K562 (cell line): ENCODE data around the gene CCDC7. TPM values are rescaled to one million over a fixed set of nuclear protein-coding genes. Genes with fewer than 3 reads are reported as not detected.
A peak's percentile ranks its signal among the peaks of the same experiment; 100 is the strongest.

ENCODE experiments used
- ATAC-seq: fragments of 200-7000 bp; cut with Tn5 transposase; 3 replicates; pipeline ENCODE4 v1.9.1; 2020; ENCODE audit warnings: moderate library complexity
- BruUV-seq: library from RNA; stranded (reverse); fragments of 400-500 nt; replicated peaks from 2 replicates; lab custom pipeline; 2021; lab: Mats Ljungman, UMichigan
- CTCF ChIA-PET: fragments of 300-600 bp; formaldehyde crosslinking; extraction: SDS; loops from one replicate; lab custom pipeline; 2021; ENCODE audit warnings: low intra/inter-chr PET ratio; lab: Yijun Ruan, JAX
- POLR2A ChIA-PET: fragments of 300-600, 350-650 bp; sonication (Branson Sonifier 250); formaldehyde crosslinking; extraction: SDS; loops from one replicate; lab custom pipeline; 2021; ENCODE audit warnings: antibody characterized with exemption, inconsistent platforms; lab: Yijun Ruan, JAX
- DNase-seq, 4 experiments: peaks; one replicate each; pipeline versions ENCODE4 v3.0.0 to v3.0.0-alpha.2; 2011 to 2018; ENCODE audit warnings: low spot score in 3 of 4, mixed read lengths in 3 of 4; ENCODE audit errors: extremely low read depth in 1 of 4
- FAIRE-seq: peaks from 2 replicates; lab custom pipeline; 2011; peaks lifted over from hg19 to GRCh38; lab: Jason Lieb, UNC
- H2AFZ ChIP-seq: 2 replicates; pipeline ENCODE4 v1.6.0; 2011; ENCODE audit warnings: low read depth, low read length, control low read depth, inconsistent platforms
- H3K27ac ChIP-seq: fragments of 200-600 bp; 3 replicates; pipeline ENCODE4 v1.8.0; 2011; ENCODE audit warnings: low read depth, mild to moderate bottlenecking, control low read depth, inconsistent platforms, low read length, moderate library complexity, mixed read lengths; ENCODE audit errors: extremely low read depth
- H3K27me3 ChIP-seq, 2 experiments: fragments of 300-600 bp in 1 of 2; 2 replicates in 1 of 2; 3 replicates in 1 of 2; pipeline versions ENCODE4 v1.6.0 to v1.8.0; 2011; ENCODE audit warnings: inconsistent platforms in 2 of 2, low read length in 2 of 2, mild to moderate bottlenecking in 1 of 2, mixed read lengths in 1 of 2, moderate library complexity in 1 of 2; ENCODE audit not compliant: control insufficient read depth in 2 of 2, insufficient read depth in 2 of 2
- H3K36me3 ChIP-seq: fragments of 300-600 bp; 3 replicates; pipeline ENCODE4 v1.8.0; 2011; ENCODE audit warnings: mild to moderate bottlenecking, low read length, inconsistent platforms; ENCODE audit not compliant: control insufficient read depth, insufficient read depth
- H3K4me1 ChIP-seq, 2 experiments: fragments of 200-600 bp in 1 of 2; replicated peaks in 1 of 2; 2 replicates in 1 of 2; 3 replicates in 1 of 2; pipeline versions ENCODE4 v1.5.1 to v1.8.0; 2011; ENCODE audit warnings: inconsistent platforms in 2 of 2, low read length in 2 of 2, mild to moderate bottlenecking in 1 of 2, mixed read lengths in 1 of 2, moderate library complexity in 1 of 2; ENCODE audit not compliant: control insufficient read depth in 2 of 2, insufficient read depth in 2 of 2
- H3K4me2 ChIP-seq: 2 replicates; pipeline ENCODE4 v1.6.1; 2011; ENCODE audit warnings: low read length, control low read depth, inconsistent platforms, mixed read lengths; ENCODE audit not compliant: insufficient read depth
- H3K4me3 ChIP-seq: fragments of 200-600 bp; sonication (generic), shearing (Covaris generic); 2 replicates; pipeline ENCODE4 v1.5.1; 2016; ENCODE audit warnings: control low read depth, inconsistent platforms
- H3K79me2 ChIP-seq: fragments of 200-600 bp; 3 replicates; pipeline ENCODE4 v1.8.0; 2011; ENCODE audit warnings: low read length, inconsistent platforms; ENCODE audit not compliant: control insufficient read depth, insufficient read depth
- H3K9ac ChIP-seq, 2 experiments: 2 replicates each; pipeline versions ENCODE4 v1.6.0 to v1.6.1; 2011; ENCODE audit warnings: low read depth in 2 of 2, low read length in 2 of 2, control low read depth in 1 of 2, inconsistent platforms in 1 of 2, mild to moderate bottlenecking in 1 of 2, mixed read lengths in 1 of 2; ENCODE audit not compliant: insufficient read depth in 1 of 2
- H3K9me1 ChIP-seq: one replicate; pipeline ENCODE4 v1.6.0; 2011; ENCODE audit warnings: inconsistent platforms, mild to moderate bottlenecking, low read length, moderate library complexity; ENCODE audit not compliant: control insufficient read depth, insufficient read depth
- H3K9me3 ChIP-seq: replicated peaks from 2 replicates; pipeline ENCODE4 v1.5.1; 2011; ENCODE audit warnings: low read depth, low read length, inconsistent platforms; ENCODE audit not compliant: control insufficient read depth, insufficient read depth
- H4K20me1 ChIP-seq: replicated peaks from 2 replicates; pipeline ENCODE4 v1.6.1; 2011; ENCODE audit warnings: low read length, inconsistent platforms, mixed read lengths; ENCODE audit not compliant: control insufficient read depth, insufficient read depth
- BHLHE40 ChIP-seq: IDR thresholded peaks from 2 replicates; pipeline ENCODE4 v1.6.1; 2011; ENCODE audit warnings: low read length, improper control_type of control experiment
- KLF1 ChIP-seq: fragments of 450-650 bp; IDR thresholded peaks from 2 replicates; pipeline ENCODE4 v1.6.1; 2016; ENCODE audit warnings: missing genetic modification characterization, missing compliant biosample characterization
- MITF ChIP-seq: IDR thresholded peaks from 2 replicates; pipeline ENCODE4 v1.6.1; 2014; ENCODE audit warnings: antibody characterized with exemption
- RFX5 ChIP-seq: IDR thresholded peaks from 2 replicates; pipeline ENCODE4 v1.6.1; 2011; ENCODE audit warnings: low read depth, mild to moderate bottlenecking, improper control_type of control experiment, low read length
- WGBS: fragments of 100-300 bp; shearing (Covaris generic); methylation state at CpG from one replicate; pipeline ENCODE4 v1.1.6; 2016; ENCODE audit warnings: low coverage, mixed read lengths; ENCODE audit not compliant: insufficient coverage; ENCODE audit errors: missing lambda C conversion rate; 5-methylcytosine and 5-hydroxymethylcytosine counted together
- in situ Hi-C: fragments of 300-500 bp; cut with MboI; formaldehyde crosslinking; loops from 4 replicates; pipeline ENCODE4 v1.15.0; 2018; ENCODE audit warnings: inconsistent platforms, mixed read lengths
- intact Hi-C: fragments of 100-400 bp; cut with micrococcal nuclease; formaldehyde crosslinking; loops from 2 replicates; pipeline ENCODE4 v1.14.2; 2022
- polyA plus RNA-seq, 8 experiments: library from polyadenylated mRNA; depleted of rRNA in 4 of 8; stranded (reverse) in 5 of 8; unstranded in 3 of 8; fragments of >200 nt; fragmentation: Nextera tagmentation in 2 of 8; fragmentation: Illumina TruSeq in 1 of 8; extraction: Ambion mirVana in 2 of 8; extraction: Trizol in 1 of 8; gene quantifications; 2 replicates each; pipeline versions ENCODE4 v1.2.1 to v1.2.3, GENCODE V29; 2011 to 2014; ENCODE audit warnings: inconsistent platforms in 1 of 8, missing spikeins in 1 of 8
- total RNA-seq, 7 experiments: library from RNA; depleted of rRNA in 6 of 7; stranded (reverse); fragments of >200 nt in 6 of 7; fragmentation: Illumina TruSeq in 2 of 7; extraction: Trizol in 2 of 7; gene quantifications; 2 replicates each; pipeline versions ENCODE4 v1.2.1 to v1.2.3, GENCODE V29; 2011 to 2021; ENCODE audit warnings: low replicate concordance in 1 of 7
- TF ChIP-seq, protein P1 (sequence below), 2 experiments: fragments of 450-650 bp in 1 of 2; sonication (generic) in 1 of 2; formaldehyde crosslinking in 1 of 2; IDR thresholded peaks in 1 of 2; conservative IDR thresholded peaks in 1 of 2; 2 replicates each; pipeline versions ENCODE4 v1.6.1 to v1.8.1; 2016 to 2023; ENCODE audit warnings: mild to moderate bottlenecking in 2 of 2, moderate library complexity in 2 of 2, inconsistent platforms in 1 of 2, missing genetic modification reagents in 1 of 2

The CCDC7 gene
- total and polyA plus RNA-seq, 9 of the 15 experiments (the other 6 are each of a cell fraction or from before 2014, with no cell fraction given) = 1.5 to 6.6 (median 2.7) TPM

DNA sequence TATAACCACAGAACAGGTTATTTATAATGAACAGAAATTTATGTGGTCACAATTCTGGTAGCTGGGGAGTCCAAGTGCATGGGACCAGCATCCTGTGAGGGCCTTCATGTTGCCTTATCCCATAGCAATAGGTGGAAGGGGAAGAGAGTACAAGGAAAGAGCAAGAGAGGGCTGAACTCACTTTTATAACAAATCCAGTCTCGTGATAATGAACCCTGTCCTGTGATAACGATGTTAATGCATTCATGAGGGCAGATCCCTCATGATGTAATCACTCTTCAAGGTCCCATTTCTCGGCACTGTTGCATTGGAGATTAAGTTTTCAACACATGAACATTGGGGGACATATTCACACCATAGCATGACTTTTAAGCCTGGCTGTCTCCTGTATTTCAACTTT, 27.4 kb upstream of the CCDC7 start:
- intact Hi-C loops (loop anchor here (2.0 kb wide), 1 partner anchor 40 kb away; no protein-coding TSS in a partner anchor), in situ Hi-C loops (no loop called here)
- no peaks in the 10 kb centered on the region for H3K9me3 ChIP-seq
- no peaks in the 10 kb centered on the region for H3K27me3 ChIP-seq
- POLR2A ChIA-PET = interaction anchor here (0.8 kb wide), 1 partner anchor 27 kb away, joined by 3 read pairs; the partner anchor contains the start of gene CCDC7
- no peaks in the 10 kb centered on the region for H3K9me1 ChIP-seq
- CTCF ChIA-PET = no interaction called here
- ATAC-seq = peak; percentile 25; the same call in 2 of the 3 replicates
- TF ChIP-seq RFX5 (no peak), MITF (0 out of 2 replicates have a peak, but pooled peaks have one; percentile 14), BHLHE40 (0 out of 2 replicates have a peak, but pooled peaks have one; percentile 24), KLF1 (tag) (no peak)
- TF ChIP-seq, protein P1, sequence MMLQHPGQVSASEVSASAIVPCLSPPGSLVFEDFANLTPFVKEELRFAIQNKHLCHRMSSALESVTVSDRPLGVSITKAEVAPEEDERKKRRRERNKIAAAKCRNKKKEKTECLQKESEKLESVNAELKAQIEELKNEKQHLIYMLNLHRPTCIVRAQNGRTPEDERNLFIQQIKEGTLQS (IDR thresholded peaks at IDR 0.05) = peak; percentile 21; the same call in 1 of the 2 replicates
- TF ChIP-seq, protein P1 (CRISPR knock-in tag; conservative IDR thresholded peaks at IDR 0.05) = no peak
- no peak overlapping the region for H3K4me2 ChIP-seq
- no TSS peak for BruUV-seq
- H3K4me3 ChIP-seq = no peak overlapping the region
- H3K27ac ChIP-seq = no peak overlapping the region
- H3K9ac ChIP-seq = no peak overlapping the region
- H2AFZ ChIP-seq = peak overlapping the region; percentile 63
- peaks cover 0 to 4% of the 10 kb centered on the region in 2 experiments; a peak in 3 of 5 replicates for H3K4me1 ChIP-seq
- no peak for FAIRE-seq
- no peaks in the 10 kb centered on the region for H3K36me3 ChIP-seq
- no peak for DNase-seq
- whole genome bisulfite sequencing = 8% methylated on average over 3 of the region's 3 CpGs
- H4K20me1 ChIP-seq = no peaks in the 10 kb centered on the region
- no peaks in the 10 kb centered on the region for H3K79me2 ChIP-seq
